GM12801 (cell line): Measurements from ENCODE around the gene AGBL2.

ENCODE experiments used
- CTCF ChIP-seq: IDR thresholded peaks from one replicate; pipeline ENCODE4 v1.5.1; 2011; ENCODE audit warnings: control low read depth; ENCODE audit not compliant: insufficient read length; ENCODE audit errors: extremely low read depth

Gene AGBL2

GRCh38 chr11:47672283-47672730 lies 42.9 kb downstream of the AGBL2 start:
- TF ChIP-seq CTCF, result no peak

GRCh38 chr11:47669856-47670255 lies 45.3 kb downstream of the AGBL2 start:
- no peak for TF ChIP-seq CTCF

GRCh38 chr11:47668665-47669064 lies 46.5 kb downstream of the AGBL2 start:
- no peak for TF ChIP-seq CTCF

GRCh38 chr11:47667555-47667954 lies 47.6 kb downstream of the AGBL2 start:
- no peak for TF ChIP-seq CTCF

- no peak for TF ChIP-seq CTCF
These were observed 48.0 kb downstream of the AGBL2 start for GRCh38 chr11:47667135-47667534.

- no peak for TF ChIP-seq CTCF
These were observed 53.9 kb downstream of the AGBL2 start for GRCh38 chr11:47661245-47661644.

GRCh38 chr11:47659276-47659675 lies 55.9 kb downstream of the AGBL2 start:
- no peak for TF ChIP-seq CTCF

GRCh38 chr11:47656260-47656885 lies 58.8 kb downstream of the AGBL2 start:
- no peak for TF ChIP-seq CTCF
